ENCODE data around the gene TMEM259. TPM values are rescaled to one million over a fixed set of nuclear protein-coding genes. Genes with fewer than 3 reads are reported as not detected.

TMEM259 gene
- total and polyA plus RNA-seq, 9 of the 15 experiments (the other 6 are each of a cell fraction or from before 2014, with no cell fraction given), result 0.52 to 231 (median 63.6) TPM

GRCh38 chr19:970695-971094, 50.2 kb downstream of the TMEM259 start (continued):
- TF ChIP-seq NFIC (IDR thresholded peaks at IDR 0.05) (no peak), FOXM1 (IDR thresholded peaks at IDR 0.05; ENCODE audit: low read depth) (no peak), FOXM1 (CRISPR knock-in tag; IDR thresholded peaks at IDR 0.05; ENCODE audit: low read depth) (no peak), GTF2B (IDR thresholded peaks at IDR 0.05; ENCODE audit: extremely low read depth, insufficient read length) (no peak), NCOA6 (IDR thresholded peaks at IDR 0.05) (no peak), ETV6 (IDR thresholded peaks at IDR 0.05; ENCODE audit: borderline replicate concordance in 1 of 2, low read depth in 2 of 2, low read length in 1 of 2) (no peak), ETV6 (CRISPR knock-in tag; IDR thresholded peaks at IDR 0.05; ENCODE audit: borderline replicate concordance) (no peak), RREB1 (CRISPR knock-in tag; IDR thresholded peaks at IDR 0.05) (no peak), ZBTB33 (CRISPR knock-in tag; IDR thresholded peaks at IDR 0.05) (peak; percentile 100), ZMIZ1 (IDR thresholded peaks at IDR 0.05; ENCODE audit: low read depth in 2 of 2, low read length in 2 of 2) (0 out of 4 replicates have a peak, but pooled peaks of 1 of the 2 experiments have one; percentile 16), POLR2AphosphoS2 (IDR thresholded peaks at IDR 0.05; ENCODE audit: low read length) (no peak), SREBF1 (IDR thresholded peaks at IDR 0.05; ENCODE audit: borderline replicate concordance, low read depth, low read length) (no peak), MEF2A (IDR thresholded peaks at IDR 0.05; ENCODE audit: control insufficient read depth, low read depth, low read length) (no peak), ZNF282 (CRISPR knock-in tag; IDR thresholded peaks at IDR 0.05) (no peak), ZNF253 (CRISPR knock-in tag; conservative IDR thresholded peaks at IDR 0.05) (no peak)
